Endothelial cell of umbilical vein (primary cell): Measurements from ENCODE around the gene LRP3. TPM values are rescaled to one million over a fixed set of nuclear protein-coding genes. Genes with fewer than 3 reads are reported as not detected.

Source experiments
- BruUV-seq: library from RNA; stranded (reverse); fragments of 400-500 nt; replicated peaks from 2 replicates; lab custom pipeline; 2021; lab: Mats Ljungman, UMichigan
- CTCF ChIA-PET: fragments of 300-600, 350-600 bp; sonication (Branson Sonifier 250); formaldehyde crosslinking; loops from one replicate; lab custom pipeline; 2021; ENCODE audit warnings: antibody characterized with exemption, inconsistent platforms; lab: Charles Lee
- POLR2A ChIA-PET: fragments of 300-600, 350-600 bp; sonication (Branson Sonifier 250); formaldehyde crosslinking; loops from one replicate; lab custom pipeline; 2021; ENCODE audit warnings: antibody characterized with exemption, inconsistent platforms; lab: Charles Lee
- DNase-seq: peaks from one replicate; pipeline ENCODE4 v3.0.0-alpha.2; 2011; ENCODE audit warnings: low read depth, low spot score
- FAIRE-seq: peaks from 2 replicates; lab custom pipeline; 2011; peaks lifted over from hg19 to GRCh38; lab: Jason Lieb, UNC
- H2AFZ ChIP-seq: 2 replicates; pipeline ENCODE4 v1.6.0; 2012; ENCODE audit warnings: low read depth, low read length, control low read depth, inconsistent platforms
- H3K27ac ChIP-seq: 2 replicates; pipeline ENCODE4 v1.5.1; 2011; ENCODE audit warnings: low read depth, mild to moderate bottlenecking, control low read depth, low read length, moderate library complexity; ENCODE audit not compliant: insufficient read depth
- H3K27me3 ChIP-seq, 2 experiments: 2 replicates each; pipeline versions ENCODE4 v1.6.0 to v1.6.1; 2011; ENCODE audit warnings: low read length in 2 of 2, mixed read lengths in 1 of 2; ENCODE audit not compliant: control insufficient read depth in 2 of 2, insufficient read depth in 2 of 2
- H3K36me3 ChIP-seq, 2 experiments: 2 replicates in 1 of 2; 3 replicates in 1 of 2; pipeline ENCODE4 v1.5.1; 2011; ENCODE audit warnings: low read length in 2 of 2, mild to moderate bottlenecking in 1 of 2, moderate library complexity in 1 of 2; ENCODE audit not compliant: control insufficient read depth in 2 of 2, insufficient read depth in 2 of 2; ENCODE audit errors: extremely low read depth in 1 of 2
- H3K4me1 ChIP-seq: 3 replicates; pipeline ENCODE4 v1.5.1; 2011; ENCODE audit warnings: mild to moderate bottlenecking, low read length; ENCODE audit not compliant: control insufficient read depth, insufficient read depth; ENCODE audit errors: extremely low read depth
- H3K4me2 ChIP-seq: 2 replicates; pipeline ENCODE4 v1.6.1; 2011; ENCODE audit warnings: low read length, control low read depth, mixed read lengths; ENCODE audit not compliant: insufficient read depth
- H3K4me3 ChIP-seq, 3 experiments: fragments of 200-600 bp in 1 of 3; sonication (generic), shearing (Covaris generic) in 1 of 3; replicated peaks in 1 of 3; 2 replicates each; pipeline ENCODE4 v1.5.1; 2011 to 2016; ENCODE audit warnings: control low read depth in 3 of 3, low read length in 3 of 3, mild to moderate bottlenecking in 2 of 3, inconsistent platforms in 1 of 3, low read depth in 1 of 3, moderate library complexity in 1 of 3; ENCODE audit not compliant: insufficient read depth in 1 of 3
- H3K79me2 ChIP-seq: 2 replicates; pipeline ENCODE4 v1.6.0; 2012; ENCODE audit warnings: low read length, inconsistent platforms; ENCODE audit not compliant: control insufficient read depth, insufficient read depth
- H3K9ac ChIP-seq: replicated peaks from 2 replicates; pipeline ENCODE3; 2011; ENCODE audit warnings: low read length, control low read depth; ENCODE audit not compliant: insufficient read depth; ENCODE audit errors: extremely low read depth
- H3K9me1 ChIP-seq: replicated peaks from 3 replicates; pipeline ENCODE4 v1.6.0; 2011; ENCODE audit warnings: mild to moderate bottlenecking, low read length; ENCODE audit not compliant: control insufficient read depth, insufficient read depth; ENCODE audit errors: extremely low read depth
- H3K9me3 ChIP-seq: replicated peaks from 2 replicates; pipeline ENCODE4 v1.5.1; 2012; ENCODE audit warnings: low read length, inconsistent platforms; ENCODE audit not compliant: control insufficient read depth, insufficient read depth
- H4K20me1 ChIP-seq: replicated peaks from 2 replicates; pipeline ENCODE3; 2011; ENCODE audit warnings: mild to moderate bottlenecking, low read length; ENCODE audit not compliant: control insufficient read depth, insufficient read depth; ENCODE audit errors: extremely low read depth
- CTCF ChIP-seq, 2 donors: IDR thresholded peaks; 1 replicate in 1 of 2; 2 replicates in 1 of 2; pipeline ENCODE4 v1.5.1; 2011; ENCODE audit warnings: low read length in 2 of 2, mild to moderate bottlenecking in 2 of 2, moderate library complexity in 2 of 2, control low read depth in 1 of 2, inconsistent platforms in 1 of 2, low read depth in 1 of 2; ENCODE audit not compliant: insufficient read depth in 1 of 2; ENCODE audit errors: extremely low read depth in 1 of 2
- EZH2 ChIP-seq: IDR thresholded peaks from 2 replicates; pipeline ENCODE4 v1.6.1; 2012; ENCODE audit warnings: borderline replicate concordance, low read depth, mild to moderate bottlenecking, moderate library complexity, low read length, inconsistent platforms; ENCODE audit not compliant: severe bottlenecking
- JUN ChIP-seq: IDR thresholded peaks from 2 replicates; pipeline ENCODE4 v1.6.1; 2011; ENCODE audit warnings: borderline replicate concordance, low read depth; ENCODE audit not compliant: insufficient read length, insufficient read depth
- POLR2AphosphoS5 ChIP-seq: IDR thresholded peaks from 2 replicates; pipeline ENCODE4 v1.6.1; 2012; ENCODE audit warnings: low read depth, mild to moderate bottlenecking, control low read depth, low read length, moderate library complexity; ENCODE audit not compliant: insufficient read depth
- dilution Hi-C: fragments of 300-500 bp; cut with MboI; formaldehyde crosslinking; loops from one replicate; pipeline ENCODE4 v1.15.0; 2019; ENCODE audit warnings: low sequenced_read_pairs; ENCODE audit not compliant: extremely low pct_ligation_motif_present
- intact Hi-C: fragments of 100-400 bp; cut with micrococcal nuclease; formaldehyde crosslinking; loops from one replicate; pipeline ENCODE4 v1.10.0; 2022
- polyA plus RNA-seq, 4 experiments: library from polyadenylated mRNA; depleted of rRNA in 3 of 4; stranded (reverse) in 3 of 4; unstranded in 1 of 4; fragments of >200 nt; gene quantifications; 2 replicates each; pipeline versions ENCODE4 v1.2.1 to v1.2.3, GENCODE V29; 2011 to 2012; ENCODE audit warnings: missing spikeins in 1 of 4
- total RNA-seq: library from RNA; stranded (reverse); gene quantifications from 2 replicates; pipeline ENCODE4 v1.2.3, GENCODE V29; 2021

Gene LRP3
- total and polyA plus RNA-seq, 2 donors (not counting 3 experiments of a cell fraction or from before 2014, with no cell fraction given): 14.3 to 19.4 TPM

DNA sequence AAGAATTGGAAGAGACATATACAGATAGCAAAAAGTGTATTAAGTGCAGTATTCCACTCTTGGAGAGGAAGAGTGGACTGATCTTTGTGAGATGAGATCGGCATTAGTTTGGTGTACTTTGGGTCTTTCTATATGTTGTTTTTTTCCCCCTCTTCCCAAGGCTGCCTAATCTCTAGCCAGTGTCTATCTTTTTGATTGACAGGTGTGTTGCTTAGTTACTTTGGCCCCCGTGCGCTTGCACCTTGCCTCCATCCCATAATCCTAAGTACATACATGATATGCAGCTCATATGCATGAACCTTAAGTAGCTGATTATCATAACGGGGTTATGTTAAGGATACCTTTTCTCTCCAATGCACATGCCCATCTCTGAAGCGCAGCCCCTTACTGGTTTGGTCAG lies 35.8 kb downstream of the LRP3 start:
- no peak overlapping the region for H3K4me3 ChIP-seq
- intact Hi-C loops: no loop called here
- POLR2A ChIA-PET: no interaction called here

More for the DNA sequence above, 35.8 kb downstream of the LRP3 start:
- H2AFZ ChIP-seq: no peak overlapping the region
- H3K79me2 ChIP-seq: no peaks in the 10 kb centered on the region
- dilution Hi-C loops: no loop called here
- H3K27me3 ChIP-seq: peaks cover 20 to 31% of the 10 kb centered on the region in 2 experiments
- no peak overlapping the region for H3K4me2 ChIP-seq
- no peaks in the 10 kb centered on the region for H3K4me1 ChIP-seq
- no peak for DNase-seq
- no peak for FAIRE-seq
- BruUV-seq: no TSS peak
- TF ChIP-seq EZH2 (no peak), POLR2AphosphoS5 (no peak), CTCF (IDR thresholded peaks at IDR 0.05; ENCODE audit: extremely low read depth in 1 of 2, insufficient read depth in 1 of 2, low read depth in 1 of 2, low read length in 2 of 2) (no peak), JUN (no peak)
- no peaks in the 10 kb centered on the region for H3K9me1 ChIP-seq
- H3K9me3 ChIP-seq: no peaks in the 10 kb centered on the region
- H4K20me1 ChIP-seq: no peaks in the 10 kb centered on the region
- no peaks in the 10 kb centered on the region for H3K36me3 ChIP-seq
- H3K9ac ChIP-seq: no peak overlapping the region
- no peak overlapping the region for H3K27ac ChIP-seq
- CTCF ChIA-PET: no interaction called here
